HAP-1 (cell line): ENCODE data around the gene KLHL17.

ENCODE experiments used
- DNase-seq, 2 experiments: peaks; one replicate each; pipeline ENCODE4 v3.0.0-alpha.2; 2016 to 2020; ENCODE audit warnings: low spot score in 2 of 2
- H3K27me3 ChIP-seq: fragments of 250-450 bp; sonication (Bioruptor Pico); 2 replicates; pipeline ENCODE4 v1.5.1; 2020; ENCODE audit warnings: low read depth, mild to moderate bottlenecking, moderate library complexity
- H3K36me3 ChIP-seq: fragments of 250-450 bp; sonication (Bioruptor Pico); replicated peaks from 2 replicates; pipeline ENCODE4 v1.5.1; 2020; ENCODE audit warnings: mild to moderate bottlenecking
- H3K4me1 ChIP-seq: fragments of 250-450 bp; sonication (Bioruptor Pico); 2 replicates; pipeline ENCODE4 v1.5.1; 2020; ENCODE audit warnings: mild to moderate bottlenecking
- H3K4me3 ChIP-seq: fragments of 250-450 bp; sonication (Bioruptor Pico); 2 replicates; pipeline ENCODE4 v1.5.1; 2020; ENCODE audit warnings: mild to moderate bottlenecking, moderate library complexity
- H3K9me3 ChIP-seq: fragments of 250-450 bp; sonication (Bioruptor Pico); 2 replicates; pipeline ENCODE4 v1.5.1; 2020; ENCODE audit warnings: mild to moderate bottlenecking, moderate library complexity
- in situ Hi-C: fragments of 300-500 bp; cut with MboI; formaldehyde crosslinking; loops from 3 replicates; pipeline ENCODE4 v1.14.3; 2020; ENCODE audit warnings: low sequenced_read_pairs, inconsistent platforms, mixed read lengths

KLHL17 gene

GRCh38 chr1:960363-961131 is at the start of gene KLHL17:
Gene KLHL17 (plus strand): TSS chr1:960584. CDS start chr1:960694, 110 bp downstream.
- in situ Hi-C loops, result no loop called here
- peak; percentile 71 to 91 for DNase-seq
- H3K27me3 ChIP-seq, result no peaks in the 10 kb centered on the region
- H3K36me3 ChIP-seq, result peaks cover 49% of the 10 kb centered on the region
- H3K9me3 ChIP-seq, result no peaks in the 10 kb centered on the region
- H3K4me1 ChIP-seq, result peaks cover 8% of the 10 kb centered on the region; the same call in 1 of the 2 replicates
- peak within 1 kb of the TSS; percentile 100 for H3K4me3 ChIP-seq

DNA sequence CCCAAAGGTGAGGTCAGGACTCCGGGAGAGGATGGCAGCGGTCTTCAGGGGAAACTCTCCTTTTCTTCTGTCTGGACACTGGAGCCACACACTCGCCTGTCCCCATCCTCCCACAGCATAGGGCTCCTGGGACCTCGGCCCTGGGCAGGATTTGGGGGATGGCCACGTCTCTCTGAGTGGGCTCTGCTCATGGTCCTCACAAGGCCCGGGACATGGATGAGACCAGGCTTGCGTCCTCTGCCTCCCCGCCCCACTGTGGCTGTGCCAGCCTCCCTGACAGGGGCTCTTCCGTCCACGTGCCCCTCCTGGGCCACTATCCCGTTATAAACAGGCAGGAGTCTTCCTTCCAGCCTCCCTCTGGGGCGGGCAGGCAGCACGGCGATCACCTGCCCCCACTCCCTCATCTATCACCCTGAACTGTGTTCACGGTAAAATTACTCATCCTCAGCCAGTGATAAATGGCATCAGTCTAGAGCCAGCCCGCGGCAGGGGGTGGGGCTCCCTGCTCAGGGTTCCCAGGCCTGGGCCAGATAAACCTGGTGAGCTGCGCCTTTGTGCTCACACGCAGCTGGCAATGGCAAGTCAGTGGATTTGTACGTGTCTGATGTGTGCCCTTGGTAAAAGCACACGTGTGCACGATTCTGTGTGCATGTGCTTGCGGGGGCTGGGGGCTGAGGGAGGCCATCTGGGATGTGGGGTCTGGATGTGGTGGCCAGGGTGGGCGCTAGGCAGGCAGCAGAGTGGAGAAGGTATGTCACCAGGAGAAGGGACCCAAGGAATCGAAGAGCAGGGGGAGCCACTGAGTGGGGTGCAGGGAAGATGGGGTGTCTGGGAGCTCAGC is 49.3 kb upstream of the KLHL17 start:
- Histone ChIP-seq H3K4me1 (peaks cover 2% of the 10 kb centered on the region), H3K9me3 (no peaks in the 10 kb centered on the region), H3K36me3 (peaks cover 11% of the 10 kb centered on the region), H3K4me3 (no peak overlapping the region), H3K27me3 (no peaks in the 10 kb centered on the region)
- in situ Hi-C loops, result no loop called here
- DNase-seq, result peak in 1 of 2 experiments; percentile 31

- in situ Hi-C loops, result no loop called here
- peaks cover 12% of the 10 kb centered on the region for H3K4me1 ChIP-seq
- H3K36me3 ChIP-seq, result peaks cover under 1% of the 10 kb centered on the region; the same call in 1 of the 2 replicates
- no peaks in the 10 kb centered on the region for H3K9me3 ChIP-seq
- no peak overlapping the region for H3K4me3 ChIP-seq
- peak in 1 of 2 experiments; percentile 10 for DNase-seq
- H3K27me3 ChIP-seq, result no peaks in the 10 kb centered on the region
Observed at GRCh38 chr1:911875-912739, 48.3 kb upstream of the KLHL17 start.

DNA sequence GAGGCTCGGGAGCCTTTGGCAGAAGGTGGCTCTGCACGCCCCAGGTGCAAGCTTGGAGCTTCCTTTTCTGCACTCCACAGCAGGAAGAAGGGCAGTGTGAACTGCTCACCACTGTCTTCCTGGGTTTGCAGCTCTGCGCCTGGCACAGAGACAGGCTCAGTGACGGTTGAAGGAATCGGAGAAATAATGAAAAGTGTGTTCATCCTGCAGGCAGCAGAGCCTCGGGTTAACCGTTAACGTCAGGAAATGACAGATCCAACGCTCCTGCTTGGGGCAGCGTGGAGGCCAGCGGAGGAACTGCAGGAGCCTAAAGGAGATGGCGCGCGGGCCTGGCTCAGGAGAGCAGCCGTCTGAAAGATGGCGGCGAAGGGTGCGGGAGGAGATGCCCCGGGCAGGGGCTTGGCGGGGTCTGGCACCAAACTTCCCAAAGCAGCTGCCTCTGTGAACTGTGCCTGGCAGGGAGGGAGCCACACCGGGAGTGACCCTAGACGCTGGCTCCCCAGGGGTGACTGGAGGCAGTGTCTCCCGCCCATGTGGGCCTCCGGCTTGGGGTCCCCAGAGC is 47.6 kb upstream of the KLHL17 start:
- H3K27me3 ChIP-seq, result no peaks in the 10 kb centered on the region

GRCh38 chr1:913491-914130 is 46.8 kb upstream of the KLHL17 start:
- Histone ChIP-seq H3K9me3 (no peaks in the 10 kb centered on the region), H3K36me3 (no peaks in the 10 kb centered on the region), H3K4me3 (no peak overlapping the region), H3K4me1 (peaks cover 15% of the 10 kb centered on the region), H3K27me3 (no peaks in the 10 kb centered on the region)
- DNase-seq, result peak in 1 of 2 experiments; percentile 25
- in situ Hi-C loops, result no loop called here

More for the DNA sequence above, 47.6 kb upstream of the KLHL17 start:
- no peak overlapping the region for H3K4me3 ChIP-seq
- in situ Hi-C loops, result no loop called here
- peaks cover 15% of the 10 kb centered on the region for H3K4me1 ChIP-seq
- no peaks in the 10 kb centered on the region for H3K36me3 ChIP-seq
- no peaks in the 10 kb centered on the region for H3K9me3 ChIP-seq
- DNase-seq, result peak in 1 of 2 experiments; percentile 65

- no peaks in the 10 kb centered on the region for H3K9me3 ChIP-seq
- in situ Hi-C loops, result no loop called here
- H3K27me3 ChIP-seq, result no peaks in the 10 kb centered on the region
- no peaks in the 10 kb centered on the region for H3K36me3 ChIP-seq
- no peak overlapping the region for H3K4me3 ChIP-seq
- peaks cover 15% of the 10 kb centered on the region for H3K4me1 ChIP-seq
- DNase-seq, result peak in 1 of 2 experiments; percentile 25
Observed at GRCh38 chr1:914131-914890, 46.1 kb upstream of the KLHL17 start.

DNA sequence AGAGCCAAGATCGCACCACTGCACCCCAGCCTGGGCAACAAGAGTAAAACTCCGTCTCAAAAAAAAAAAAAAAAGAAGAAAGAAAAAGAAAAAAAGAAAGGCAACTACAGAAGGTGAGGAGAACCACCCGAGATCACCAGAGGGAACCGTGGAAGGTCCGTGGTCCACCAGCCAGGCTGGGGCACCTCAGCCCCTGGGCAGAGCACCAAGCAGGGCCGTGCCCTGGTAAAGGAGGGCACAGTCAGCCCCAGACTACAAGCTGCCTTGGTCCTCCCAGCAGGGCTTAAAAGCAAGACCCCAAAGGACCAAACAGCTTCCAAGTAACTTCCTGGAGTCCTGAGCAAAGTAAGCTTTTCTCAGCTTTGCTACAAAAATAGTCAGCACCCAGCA is 45.5 kb upstream of the KLHL17 start:
- Histone ChIP-seq H3K9me3 (no peaks in the 10 kb centered on the region), H3K4me1 (peaks cover 15% of the 10 kb centered on the region), H3K4me3 (no peak overlapping the region), H3K36me3 (no peaks in the 10 kb centered on the region), H3K27me3 (no peaks in the 10 kb centered on the region)
- in situ Hi-C loops, result no loop called here
- peak in 1 of 2 experiments; percentile 1 for DNase-seq

GRCh38 chr1:915295-916172 is 44.9 kb upstream of the KLHL17 start:
- no peaks in the 10 kb centered on the region for H3K27me3 ChIP-seq
- H3K4me3 ChIP-seq, result no peak overlapping the region
- H3K4me1 ChIP-seq, result peaks cover 17% of the 10 kb centered on the region
- in situ Hi-C loops, result no loop called here
- DNase-seq, result peak; percentile 1 to 25
- H3K36me3 ChIP-seq, result no peaks in the 10 kb centered on the region
- H3K9me3 ChIP-seq, result no peaks in the 10 kb centered on the region

DNA sequence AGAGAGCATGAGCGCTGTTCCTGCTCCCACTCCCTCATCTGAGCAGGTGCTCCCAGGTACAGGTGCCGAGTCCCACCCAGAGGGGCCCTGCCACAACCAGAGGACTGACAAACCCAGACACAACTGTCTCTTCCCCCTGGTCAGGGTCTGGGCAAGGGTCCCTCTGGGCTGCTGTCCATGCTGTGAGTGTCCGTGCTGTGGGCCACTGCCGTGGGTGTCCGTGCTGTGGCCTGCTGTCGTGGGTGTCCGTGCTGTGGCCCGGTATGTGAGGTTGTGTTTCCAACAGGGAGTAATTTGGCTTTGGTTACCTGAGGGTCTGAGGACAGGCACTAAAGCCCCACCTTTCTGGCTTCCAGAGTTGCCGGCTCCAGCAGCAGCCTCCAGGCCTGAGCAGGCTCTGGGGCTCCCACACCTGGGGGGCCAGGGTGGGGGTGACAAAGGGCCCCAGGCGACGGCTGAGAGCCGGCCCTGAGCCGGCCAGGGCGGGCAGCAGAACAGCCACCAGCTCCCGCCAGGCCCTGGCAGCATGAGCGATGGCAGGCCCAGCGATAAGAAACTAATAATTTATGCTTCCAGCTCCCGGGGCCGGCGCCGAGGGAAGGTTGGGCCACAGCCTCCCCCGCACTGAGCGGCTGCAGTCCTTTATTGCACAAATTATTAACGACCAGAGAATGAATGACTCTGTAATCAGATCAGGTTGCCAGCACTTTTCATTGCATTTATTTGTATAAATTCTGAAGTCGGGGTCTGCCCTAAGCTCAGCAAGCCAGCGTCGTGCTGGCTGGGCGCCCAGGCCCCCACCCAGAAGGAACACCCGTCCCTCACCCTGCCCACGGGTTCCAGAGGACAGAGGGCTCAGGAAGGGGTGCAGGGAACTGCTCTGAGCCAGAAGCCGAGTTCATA is 44.0 kb upstream of the KLHL17 start:
- H3K4me3 ChIP-seq, result no peak overlapping the region
- peak; percentile 60 to 73 for DNase-seq
- no peaks in the 10 kb centered on the region for H3K27me3 ChIP-seq
- H3K9me3 ChIP-seq, result no peaks in the 10 kb centered on the region
- H3K36me3 ChIP-seq, result no peaks in the 10 kb centered on the region
- in situ Hi-C loops, result no loop called here
- peaks cover 24% of the 10 kb centered on the region for H3K4me1 ChIP-seq

DNA sequence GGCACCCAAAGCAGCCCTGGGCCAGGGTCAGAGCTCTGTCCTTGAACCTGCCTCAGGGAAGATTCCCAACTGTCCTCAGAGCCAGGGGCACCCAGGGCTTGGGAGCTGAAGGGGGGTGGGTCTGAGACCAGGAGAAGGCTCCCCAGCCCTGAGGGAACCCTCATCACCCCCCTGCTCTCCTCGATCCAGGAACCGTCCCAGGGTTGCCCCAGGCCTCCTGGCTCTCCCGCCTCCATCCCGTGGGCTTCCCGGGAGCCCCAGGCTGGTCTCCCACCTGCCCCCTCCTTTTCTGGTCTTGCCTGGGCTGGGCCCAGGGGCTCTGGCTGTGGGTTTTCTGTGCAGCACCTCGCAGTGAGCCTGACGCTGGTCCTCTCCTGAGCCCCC is 43.3 kb upstream of the KLHL17 start:
- no peaks in the 10 kb centered on the region for H3K9me3 ChIP-seq
- H3K36me3 ChIP-seq, result no peaks in the 10 kb centered on the region
- no peak overlapping the region for H3K4me3 ChIP-seq
- in situ Hi-C loops, result no loop called here
- peak in 1 of 2 experiments; percentile 2 for DNase-seq
- no peaks in the 10 kb centered on the region for H3K27me3 ChIP-seq
- H3K4me1 ChIP-seq, result peaks cover 25% of the 10 kb centered on the region
